Measurements from ENCODE around the gene FAM20B. TPM values are rescaled to one million over a fixed set of nuclear protein-coding genes. Genes with fewer than 3 reads are reported as not detected.

The FAM20B gene
- total and polyA plus RNA-seq, 2 of the 13 experiments (the other 11 are each of a cell fraction or from before 2014, with no cell fraction given) = 13.8 to 26.9 TPM

DNA sequence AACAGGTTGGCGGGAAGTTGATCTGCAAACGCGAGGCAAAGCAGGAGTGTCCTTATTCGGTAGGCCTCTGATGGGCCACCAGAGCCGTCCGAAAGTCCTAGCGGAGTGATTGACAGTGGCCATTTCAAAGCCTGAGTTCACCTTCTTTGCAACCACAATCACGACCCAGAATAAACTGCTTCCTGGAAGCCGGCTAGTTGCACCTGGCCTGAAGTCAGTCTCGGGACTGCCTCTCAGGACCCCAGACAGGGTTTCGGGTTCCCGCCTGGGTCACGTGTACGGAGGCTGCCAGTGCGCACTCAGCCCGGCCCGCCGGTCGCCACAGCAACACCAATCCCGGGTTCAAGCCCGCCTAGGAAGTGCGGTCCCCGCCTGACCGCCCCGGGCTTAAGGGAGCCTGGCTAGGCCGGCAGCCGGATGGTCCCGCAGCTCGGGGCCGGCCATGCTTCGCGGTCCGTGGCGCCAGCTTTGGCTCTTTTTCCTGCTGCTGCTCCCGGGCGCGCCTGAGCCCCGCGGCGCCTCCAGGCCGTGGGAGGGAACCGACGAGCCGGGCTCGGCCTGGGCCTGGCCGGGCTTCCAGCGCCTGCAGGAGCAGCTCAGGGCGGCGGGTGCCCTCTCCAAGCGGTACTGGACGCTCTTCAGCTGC is 56.1 kb downstream of the FAM20B start, which contains the start of gene TOR3A (continued):
- TF ChIP-seq, protein P1, sequence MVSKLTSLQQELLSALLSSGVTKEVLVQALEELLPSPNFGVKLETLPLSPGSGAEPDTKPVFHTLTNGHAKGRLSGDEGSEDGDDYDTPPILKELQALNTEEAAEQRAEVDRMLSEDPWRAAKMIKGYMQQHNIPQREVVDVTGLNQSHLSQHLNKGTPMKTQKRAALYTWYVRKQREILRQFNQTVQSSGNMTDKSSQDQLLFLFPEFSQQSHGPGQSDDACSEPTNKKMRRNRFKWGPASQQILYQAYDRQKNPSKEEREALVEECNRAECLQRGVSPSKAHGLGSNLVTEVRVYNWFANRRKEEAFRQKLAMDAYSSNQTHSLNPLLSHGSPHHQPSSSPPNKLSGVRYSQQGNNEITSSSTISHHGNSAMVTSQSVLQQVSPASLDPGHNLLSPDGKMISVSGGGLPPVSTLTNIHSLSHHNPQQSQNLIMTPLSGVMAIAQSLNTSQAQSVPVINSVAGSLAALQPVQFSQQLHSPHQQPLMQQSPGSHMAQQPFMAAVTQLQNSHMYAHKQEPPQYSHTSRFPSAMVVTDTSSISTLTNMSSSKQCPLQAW (CRISPR knock-in tag; IDR thresholded peaks at IDR 0.05) = 0 out of 2 replicates have a peak, but pooled peaks have one; percentile 69
- 0 out of 4 replicates have a peak, but pooled peaks of 1 of the 2 experiments have one; percentile 3 for TF ChIP-seq EP300 (IDR thresholded peaks at IDR 0.05; ENCODE audit: low read depth in 2 of 2, low read length in 2 of 2)
- TF ChIP-seq EP300 (CRISPR knock-in tag; IDR thresholded peaks at IDR 0.05; ENCODE audit: borderline replicate concordance) = no peak
- TF ChIP-seq, protein P2, sequence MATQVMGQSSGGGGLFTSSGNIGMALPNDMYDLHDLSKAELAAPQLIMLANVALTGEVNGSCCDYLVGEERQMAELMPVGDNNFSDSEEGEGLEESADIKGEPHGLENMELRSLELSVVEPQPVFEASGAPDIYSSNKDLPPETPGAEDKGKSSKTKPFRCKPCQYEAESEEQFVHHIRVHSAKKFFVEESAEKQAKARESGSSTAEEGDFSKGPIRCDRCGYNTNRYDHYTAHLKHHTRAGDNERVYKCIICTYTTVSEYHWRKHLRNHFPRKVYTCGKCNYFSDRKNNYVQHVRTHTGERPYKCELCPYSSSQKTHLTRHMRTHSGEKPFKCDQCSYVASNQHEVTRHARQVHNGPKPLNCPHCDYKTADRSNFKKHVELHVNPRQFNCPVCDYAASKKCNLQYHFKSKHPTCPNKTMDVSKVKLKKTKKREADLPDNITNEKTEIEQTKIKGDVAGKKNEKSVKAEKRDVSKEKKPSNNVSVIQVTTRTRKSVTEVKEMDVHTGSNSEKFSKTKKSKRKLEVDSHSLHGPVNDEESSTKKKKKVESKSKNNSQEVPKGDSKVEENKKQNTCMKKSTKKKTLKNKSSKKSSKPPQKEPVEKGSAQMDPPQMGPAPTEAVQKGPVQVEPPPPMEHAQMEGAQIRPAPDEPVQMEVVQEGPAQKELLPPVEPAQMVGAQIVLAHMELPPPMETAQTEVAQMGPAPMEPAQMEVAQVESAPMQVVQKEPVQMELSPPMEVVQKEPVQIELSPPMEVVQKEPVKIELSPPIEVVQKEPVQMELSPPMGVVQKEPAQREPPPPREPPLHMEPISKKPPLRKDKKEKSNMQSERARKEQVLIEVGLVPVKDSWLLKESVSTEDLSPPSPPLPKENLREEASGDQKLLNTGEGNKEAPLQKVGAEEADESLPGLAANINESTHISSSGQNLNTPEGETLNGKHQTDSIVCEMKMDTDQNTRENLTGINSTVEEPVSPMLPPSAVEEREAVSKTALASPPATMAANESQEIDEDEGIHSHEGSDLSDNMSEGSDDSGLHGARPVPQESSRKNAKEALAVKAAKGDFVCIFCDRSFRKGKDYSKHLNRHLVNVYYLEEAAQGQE (IDR thresholded peaks at IDR 0.05; ENCODE audit: borderline replicate concordance in 1 of 2, low read depth in 1 of 2, low read length in 2 of 2) = no peak
- peak; percentile 68 for TF ChIP-seq ZNF407 (CRISPR knock-in tag; IDR thresholded peaks at IDR 0.05; ENCODE audit: not compliant biosample characterization)
- TF ChIP-seq ZNF235 (CRISPR knock-in tag; IDR thresholded peaks at IDR 0.05; ENCODE audit: borderline replicate concordance) = 0 out of 2 replicates have a peak, but pooled peaks have one; percentile 49
- 0 out of 2 replicates have a peak, but pooled peaks have one; percentile 41 for TF ChIP-seq ZNF317 (CRISPR knock-in tag; IDR thresholded peaks at IDR 0.05)
- no peak for TF ChIP-seq MEF2D (CRISPR knock-in tag; IDR thresholded peaks at IDR 0.05)
- no peak for TF ChIP-seq FOXK2 (IDR thresholded peaks at IDR 0.05)
- no peak for TF ChIP-seq ZNF780A (CRISPR knock-in tag; IDR thresholded peaks at IDR 0.05)
- no peak for TF ChIP-seq NR2F6 (IDR thresholded peaks at IDR 0.05)
- TF ChIP-seq NR2F6 (CRISPR knock-in tag; IDR thresholded peaks at IDR 0.05) = 0 out of 2 replicates have a peak, but pooled peaks have one; percentile 7
- TF ChIP-seq BORCS8-MEF2B (CRISPR knock-in tag; IDR thresholded peaks at IDR 0.05) = peak; percentile 85
- 0 out of 2 replicates have a peak, but pooled peaks have one; percentile 1 for TF ChIP-seq ZNF891 (CRISPR knock-in tag; IDR thresholded peaks at IDR 0.05)
- peak; percentile 70 for TF ChIP-seq GTF3A (CRISPR knock-in tag; conservative IDR thresholded peaks at IDR 0.05)
